Measurements from ENCODE around the gene ABCB10.

- TF ChIP-seq CTCF (conservative IDR thresholded peaks at IDR 0.05 in 1 of 2, IDR thresholded peaks at IDR 0.05 in 1 of 2; ENCODE audit: low read depth in 1 of 2, low read length in 2 of 2) (peak in 1 of 2 donors; percentile 6), EZH2 (IDR thresholded peaks at IDR 0.05; ENCODE audit: low read length, missing control alignments) (no peak)
Observed at GRCh38 chr1:229596925-229597699, 38.6 kb upstream of the ABCB10 start.

All from fibroblast of lung (primary cell).